Measurements from ENCODE around the gene ADRA2B. TPM values are rescaled to one million over a fixed set of nuclear protein-coding genes. Genes with fewer than 3 reads are reported as not detected.

Gene ADRA2B
- total and polyA plus RNA-seq, 2 experiments from 2014 or later: 0.66 to 0.87 TPM

- peaks cover 12% of the 10 kb centered on the region for H3K4me1 ChIP-seq (ENCODE audit: insufficient read depth)
- no peak for DNase-seq (ENCODE audit: low spot score)
- TF ChIP-seq EZH2 (IDR thresholded peaks at IDR 0.05; ENCODE audit: borderline replicate concordance) (no peak), EZH2phosphoT487 (IDR thresholded peaks at IDR 0.05; ENCODE audit: low read depth, severe bottlenecking, unreplicated experiment) (no peak), CTCF (IDR thresholded peaks at IDR 0.05; ENCODE audit: poor library complexity) (no peak)
- H3K4me3 ChIP-seq: no peak overlapping the region
- 89% methylated on average over 13 of the region's 13 CpGs for WGBS (ENCODE audit: low lambda C conversion rate, missing lambda C conversion rate)
- H3K9me3 ChIP-seq (ENCODE audit: low read depth): no peaks in the 10 kb centered on the region
- no peak overlapping the region for H3K4me2 ChIP-seq
- H3K36me3 ChIP-seq (replicated peaks; ENCODE audit: insufficient read depth, low read depth): no peaks in the 10 kb centered on the region
- H3K27me3 ChIP-seq: no peaks in the 10 kb centered on the region
- no peaks in the 10 kb centered on the region for H3K9me2 ChIP-seq (replicated peaks; ENCODE audit: insufficient read depth)
- no peak overlapping the region for H2AFZ ChIP-seq
- no peaks in the 10 kb centered on the region for H4K20me1 ChIP-seq (ENCODE audit: insufficient read depth, poor library complexity, severe bottlenecking)
- H3K27ac ChIP-seq: no peak overlapping the region
- H3K79me2 ChIP-seq: no peaks in the 10 kb centered on the region
These were observed 5.6 kb downstream of the ADRA2B start for GRCh38 chr2:96110621-96111256.

- Histone ChIP-seq H2AFZ (no peak overlapping the region), H4K20me1 (ENCODE audit: insufficient read depth, poor library complexity, severe bottlenecking) (no peaks in the 10 kb centered on the region), H3K27ac (no peak overlapping the region), H3K4me3 (no peak overlapping the region), H3K79me2 (no peaks in the 10 kb centered on the region), H3K9me2 (replicated peaks; ENCODE audit: insufficient read depth) (no peaks in the 10 kb centered on the region), H3K4me1 (ENCODE audit: insufficient read depth) (peaks cover 12% of the 10 kb centered on the region), H3K9me3 (ENCODE audit: low read depth) (no peaks in the 10 kb centered on the region), H3K36me3 (replicated peaks; ENCODE audit: insufficient read depth, low read depth) (no peaks in the 10 kb centered on the region), H3K4me2 (no peak overlapping the region), H3K27me3 (no peaks in the 10 kb centered on the region)
- DNase-seq (ENCODE audit: low spot score): no peak
- TF ChIP-seq CTCF (IDR thresholded peaks at IDR 0.05; ENCODE audit: poor library complexity): no peak
- no peak for TF ChIP-seq EZH2 (IDR thresholded peaks at IDR 0.05; ENCODE audit: borderline replicate concordance)
- TF ChIP-seq EZH2phosphoT487 (IDR thresholded peaks at IDR 0.05; ENCODE audit: low read depth, severe bottlenecking, unreplicated experiment): no peak
- 96% methylated on average over 3 of the region's 3 CpGs for WGBS (ENCODE audit: low lambda C conversion rate, missing lambda C conversion rate)
These were observed 6.3 kb downstream of the ADRA2B start for GRCh38 chr2:96109931-96110511.

- Histone ChIP-seq H4K20me1 (ENCODE audit: insufficient read depth, poor library complexity, severe bottlenecking) (no peaks in the 10 kb centered on the region), H2AFZ (no peak overlapping the region), H3K79me2 (no peaks in the 10 kb centered on the region), H3K9me2 (replicated peaks; ENCODE audit: insufficient read depth) (no peaks in the 10 kb centered on the region), H3K4me1 (ENCODE audit: insufficient read depth) (peaks cover 12% of the 10 kb centered on the region), H3K27ac (no peak overlapping the region), H3K9me3 (ENCODE audit: low read depth) (no peaks in the 10 kb centered on the region), H3K4me2 (no peak overlapping the region), H3K27me3 (no peaks in the 10 kb centered on the region), H3K36me3 (replicated peaks; ENCODE audit: insufficient read depth, low read depth) (no peaks in the 10 kb centered on the region), H3K4me3 (no peak overlapping the region)
- 75% methylated on average over 3 of the region's 3 CpGs for WGBS (ENCODE audit: low lambda C conversion rate, missing lambda C conversion rate)
- no peak for TF ChIP-seq EZH2phosphoT487 (IDR thresholded peaks at IDR 0.05; ENCODE audit: low read depth, severe bottlenecking, unreplicated experiment)
- TF ChIP-seq EZH2 (IDR thresholded peaks at IDR 0.05; ENCODE audit: borderline replicate concordance): no peak
- TF ChIP-seq CTCF (IDR thresholded peaks at IDR 0.05; ENCODE audit: poor library complexity): no peak
- no peak for DNase-seq (ENCODE audit: low spot score)
These were observed 7.0 kb downstream of the ADRA2B start for GRCh38 chr2:96109361-96109680.
